Stimulated activated CD4-positive, alpha-beta T cell treated with anti-CD3 and anti-CD28 coated beads, Interleukin-1b, Interleukin-23, amount 100 ng/mL, for 4 hours (primary cell): ENCODE data around the gene SEC22A.

Source experiments
- DNase-seq, 2 donors: peaks; one replicate each; pipeline ENCODE4 v3.0.0-alpha.2; 2020; ENCODE audit warnings: low read depth in 2 of 2

The SEC22A gene

DNA sequence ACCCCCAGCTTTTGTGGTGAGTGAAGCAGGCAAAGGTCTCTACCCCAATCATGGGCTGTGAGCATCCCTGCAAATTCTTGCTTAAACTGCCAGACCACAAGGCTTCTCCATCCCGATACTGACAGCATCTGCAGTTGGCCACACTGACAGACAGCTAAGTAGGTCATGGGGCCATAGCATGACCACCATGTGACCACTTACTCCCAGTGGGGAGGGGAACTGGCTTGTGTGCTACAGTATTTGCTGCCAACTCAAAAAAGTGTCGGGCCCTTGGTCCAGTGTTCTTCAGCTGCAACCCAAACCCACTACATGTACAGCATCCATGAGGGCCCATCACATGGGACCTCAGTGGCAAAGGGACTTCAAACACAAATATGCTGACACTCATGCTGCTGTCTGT lies 103.4 kb downstream of the SEC22A start:
- no peak for DNase-seq

DNA sequence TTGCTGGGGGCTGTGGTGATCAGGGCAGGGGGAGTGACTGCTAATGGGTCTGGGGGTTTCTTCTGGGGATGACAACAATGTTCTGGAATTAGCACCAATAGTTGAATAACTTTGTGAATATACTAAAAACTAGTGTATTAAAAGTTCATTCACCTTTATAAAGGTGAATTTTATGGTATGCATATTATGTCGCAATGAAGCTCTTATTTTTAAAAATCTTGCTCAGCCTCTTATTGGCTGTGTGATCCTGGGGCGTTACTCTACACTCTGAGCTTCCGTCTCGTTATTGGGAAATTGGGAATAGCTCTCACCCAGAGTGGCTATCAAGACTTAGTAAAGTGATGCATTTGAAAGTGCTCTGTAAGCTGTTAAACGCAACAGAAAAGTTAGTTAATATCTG lies 105.3 kb downstream of the SEC22A start:
- no peak for DNase-seq

DNA sequence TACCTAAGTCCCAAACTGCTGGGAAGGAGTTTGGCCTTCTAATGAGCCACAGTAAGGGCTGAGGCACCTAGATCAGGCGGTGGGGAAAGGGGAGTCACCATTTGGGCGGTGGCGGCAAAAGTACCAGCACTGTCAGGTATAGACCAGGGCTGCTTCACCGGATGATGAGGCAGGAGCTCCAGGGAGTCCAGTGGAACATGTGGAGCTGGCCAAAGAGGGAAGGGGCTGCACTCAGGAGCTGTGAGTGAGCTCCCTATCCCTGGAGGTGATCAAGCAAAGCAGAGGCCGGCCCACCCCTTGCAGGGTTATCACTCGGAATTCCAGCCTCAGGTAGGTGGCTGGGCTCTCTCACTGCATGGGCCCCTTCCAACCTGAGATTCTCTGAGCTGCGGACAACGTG lies 108.4 kb downstream of the SEC22A start:
- no peak for DNase-seq

DNA sequence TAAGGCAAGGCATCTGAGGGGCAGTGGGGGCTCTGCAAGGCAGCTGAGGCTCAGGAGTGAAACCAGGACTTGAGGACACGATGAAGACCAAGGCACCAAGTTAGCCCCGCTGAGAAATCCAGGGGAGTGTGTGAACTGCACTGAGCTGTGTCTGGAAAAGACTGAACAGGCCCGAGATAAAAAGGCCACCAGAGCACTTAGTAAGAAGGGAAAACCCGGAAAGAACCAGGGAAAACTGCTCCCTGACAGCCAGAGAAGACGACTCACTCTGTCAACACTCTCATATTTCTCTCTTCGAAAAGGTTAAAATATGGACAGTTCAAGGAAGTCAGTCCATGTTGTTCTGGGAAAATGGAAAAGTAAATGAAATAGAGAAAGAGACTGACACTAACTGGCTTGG lies 109.0 kb downstream of the SEC22A start:
- no peak for DNase-seq

DNA sequence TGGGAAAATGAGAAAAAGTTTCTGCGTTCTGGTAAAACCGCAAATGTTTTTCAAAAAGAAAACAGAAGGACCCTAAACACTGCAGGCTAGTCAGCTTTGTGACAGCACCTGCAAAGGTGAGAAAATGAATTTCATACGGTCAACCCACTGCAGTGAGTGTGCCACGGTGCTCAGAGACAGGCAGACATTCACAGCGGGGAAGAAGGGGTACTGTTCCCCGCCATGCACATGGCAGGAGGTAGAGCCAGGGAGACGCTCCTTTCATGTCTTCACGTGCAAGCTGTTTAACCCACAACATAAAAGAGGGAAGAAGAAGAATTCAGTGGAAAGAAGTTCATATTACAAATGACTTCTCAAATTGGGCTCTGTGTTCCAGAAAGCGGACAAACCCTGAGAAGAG lies 109.5 kb downstream of the SEC22A start:
- DNase-seq: no peak

DNA sequence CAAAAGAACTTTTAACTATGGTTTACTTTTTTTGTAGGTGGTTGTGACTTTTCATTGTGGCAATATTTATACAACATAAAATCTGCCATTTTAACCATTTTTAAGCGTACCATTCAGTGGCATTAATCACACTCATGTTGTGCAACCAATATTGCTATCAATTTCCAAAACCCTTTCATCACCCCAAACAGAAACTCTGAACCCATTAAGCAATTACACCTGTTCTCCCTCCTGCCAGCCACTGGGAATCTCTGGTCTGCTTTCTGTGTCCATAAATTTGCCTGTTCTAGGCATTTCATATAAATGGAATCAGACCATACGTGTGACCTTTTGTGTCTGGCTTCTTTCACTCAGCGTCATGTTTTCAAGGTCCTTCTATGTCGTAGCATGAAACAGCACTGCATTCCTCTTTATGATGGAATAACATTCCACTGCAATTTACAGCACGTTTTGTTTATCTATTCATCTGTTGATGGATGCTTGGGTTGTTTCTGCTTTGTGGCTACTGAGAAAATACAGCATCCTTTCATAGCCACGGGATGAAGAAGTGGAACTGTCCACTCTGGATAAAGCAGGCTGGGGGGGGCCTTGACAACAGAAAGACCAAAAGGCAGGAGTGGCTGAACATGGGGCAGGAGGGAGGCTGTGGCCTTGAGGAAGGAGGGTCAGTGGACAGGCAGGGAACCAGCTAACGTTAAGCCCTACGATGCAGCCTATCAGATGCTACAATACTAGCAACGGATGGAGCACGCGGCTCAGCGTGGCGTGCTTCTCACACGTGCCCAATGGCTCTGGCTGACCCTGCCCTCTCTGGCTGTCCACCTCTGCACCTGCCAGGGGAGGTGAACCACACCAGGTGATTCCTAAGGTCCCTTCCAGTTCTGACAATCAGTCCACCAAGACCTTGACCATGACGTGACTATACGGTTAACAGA lies 110.9 kb downstream of the SEC22A start:
- no peak for DNase-seq

DNA sequence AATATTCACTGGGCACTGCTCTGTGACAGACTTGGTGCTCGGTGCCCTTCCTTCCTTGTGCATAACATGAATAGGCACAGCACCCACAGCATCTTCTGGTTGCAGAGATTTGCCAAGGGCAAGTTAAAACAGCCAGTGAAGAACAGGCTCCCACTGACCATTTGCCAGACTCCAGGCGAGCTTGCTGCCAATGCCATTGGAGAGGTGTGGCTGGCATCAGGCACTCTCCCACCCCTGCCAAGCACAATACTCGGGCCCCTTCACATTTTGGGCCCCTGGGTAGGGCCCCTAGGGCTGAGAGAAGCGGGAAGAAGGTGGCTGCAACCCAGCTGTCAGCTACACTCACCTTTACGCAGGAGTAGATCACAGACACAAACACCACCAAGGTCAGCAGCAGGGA lies 112.1 kb downstream of the SEC22A start:
- DNase-seq: no peak

DNA sequence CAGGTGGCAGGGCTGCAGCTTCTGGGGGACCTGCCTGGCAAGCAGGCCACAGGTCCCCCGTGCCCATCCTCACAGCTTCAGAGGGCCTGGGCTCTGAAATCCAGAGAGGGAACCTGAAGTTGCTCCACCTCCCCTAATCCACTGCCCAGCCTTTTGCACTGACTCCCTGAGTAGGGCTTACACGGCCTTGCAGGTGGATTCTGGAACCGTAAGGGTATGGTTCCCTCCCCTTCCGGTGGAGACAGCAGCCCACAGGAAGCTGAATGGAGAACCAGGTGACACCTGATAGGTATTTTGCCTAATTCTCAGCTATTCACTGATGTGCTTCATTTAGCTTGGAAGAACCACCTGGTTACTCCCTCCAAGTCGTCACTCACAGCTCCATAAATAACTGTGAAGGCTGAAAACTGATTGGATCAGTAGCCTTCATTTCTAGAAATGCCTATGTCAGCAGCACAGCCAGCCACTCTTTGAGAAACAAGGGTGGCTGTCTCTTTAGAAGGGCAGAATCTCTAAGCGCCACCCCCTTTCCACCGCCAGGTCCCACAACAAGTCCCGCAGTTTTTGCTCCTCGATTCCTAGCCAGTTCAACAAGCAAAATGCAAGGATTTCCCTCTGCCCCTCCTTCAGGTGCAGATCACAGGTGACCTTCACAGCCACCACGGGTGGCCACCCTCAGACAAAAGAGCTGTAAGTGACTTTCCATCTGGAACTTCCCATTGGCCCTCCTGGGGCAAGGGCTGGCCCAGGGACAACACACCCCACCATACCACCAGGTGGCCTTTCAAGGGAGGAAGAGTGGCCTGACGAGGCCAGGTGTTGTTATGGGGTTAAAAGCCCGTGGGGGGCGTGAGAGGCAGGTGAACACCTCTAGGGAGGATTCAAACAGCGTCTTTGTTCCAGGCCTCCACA lies 112.9 kb downstream of the SEC22A start:
- no peak for DNase-seq

DNA sequence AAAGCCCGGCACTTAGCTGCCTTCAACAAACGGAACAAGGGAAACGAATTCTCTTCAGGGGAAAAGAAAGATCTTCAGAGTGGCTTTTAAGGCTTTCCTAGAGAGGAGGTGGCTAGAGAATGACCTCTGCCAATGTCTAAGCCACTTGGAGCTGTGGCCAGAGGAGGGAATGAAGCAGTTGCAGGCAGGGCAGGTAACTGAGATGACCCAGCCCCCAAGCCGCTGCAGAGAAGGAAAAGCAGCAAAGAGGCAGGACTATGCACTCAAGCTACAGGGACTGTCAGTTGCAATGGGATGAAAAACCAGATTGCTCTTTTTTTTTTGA lies 113.5 kb downstream of the SEC22A start:
- DNase-seq: no peak

DNA sequence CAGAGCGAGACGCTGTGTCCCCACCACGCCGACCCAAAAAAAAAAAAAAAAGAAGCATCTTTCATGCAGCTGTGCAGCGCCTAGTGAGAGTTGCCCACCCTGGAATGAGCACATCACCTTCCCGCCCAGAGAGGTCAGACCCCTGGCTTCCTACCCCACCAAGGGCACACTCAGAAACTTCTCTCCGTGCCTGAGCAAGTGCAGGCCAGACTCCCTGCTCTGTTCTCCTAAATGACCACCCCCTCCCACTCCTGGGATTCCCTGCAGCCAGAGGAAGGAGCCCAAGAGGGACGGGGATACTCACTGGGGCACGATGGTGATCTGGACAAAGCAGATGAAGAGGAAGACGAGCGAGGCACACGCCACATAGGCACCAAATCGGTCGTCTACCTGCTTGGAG lies 116.0 kb downstream of the SEC22A start:
- DNase-seq: no peak

DNA sequence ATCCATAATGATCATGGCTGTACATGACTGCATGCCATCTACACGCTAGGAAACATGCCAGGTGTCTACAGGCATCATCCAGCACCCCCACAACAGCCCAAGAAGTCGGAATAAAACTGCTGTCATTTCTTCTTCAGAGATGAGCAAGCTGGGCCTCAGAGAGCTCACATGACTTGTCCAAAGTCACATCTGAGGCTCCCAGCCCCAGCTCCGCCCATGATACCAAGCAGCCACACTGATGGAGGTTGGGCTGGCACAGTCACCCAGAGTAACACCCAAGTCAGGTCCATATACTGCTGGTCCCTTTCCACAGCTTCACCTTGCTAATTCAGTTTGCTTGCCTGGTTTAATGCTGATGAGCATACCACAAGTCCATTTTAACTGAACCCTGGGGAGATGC lies 116.6 kb downstream of the SEC22A start:
- no peak for DNase-seq

DNA sequence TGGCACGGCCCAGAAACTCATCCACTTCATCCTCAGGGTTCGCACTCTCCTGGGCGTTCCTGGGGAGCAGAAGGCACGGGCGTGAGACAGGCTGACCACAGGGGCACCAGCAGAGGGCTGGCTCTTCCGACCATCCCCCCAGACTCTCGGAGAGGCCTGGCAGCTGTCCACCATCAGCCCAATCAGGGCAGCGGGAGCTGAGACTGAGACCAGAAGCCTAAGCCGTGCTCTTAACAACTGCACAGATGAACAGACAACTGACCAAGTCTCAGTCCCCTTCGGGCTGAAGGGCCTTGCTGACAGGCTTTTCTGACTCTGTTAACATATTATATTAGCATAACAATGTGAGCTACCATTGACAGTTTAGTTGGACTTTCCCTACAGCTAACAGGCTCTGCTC lies 118.0 kb downstream of the SEC22A start:
- no peak for DNase-seq

DNA sequence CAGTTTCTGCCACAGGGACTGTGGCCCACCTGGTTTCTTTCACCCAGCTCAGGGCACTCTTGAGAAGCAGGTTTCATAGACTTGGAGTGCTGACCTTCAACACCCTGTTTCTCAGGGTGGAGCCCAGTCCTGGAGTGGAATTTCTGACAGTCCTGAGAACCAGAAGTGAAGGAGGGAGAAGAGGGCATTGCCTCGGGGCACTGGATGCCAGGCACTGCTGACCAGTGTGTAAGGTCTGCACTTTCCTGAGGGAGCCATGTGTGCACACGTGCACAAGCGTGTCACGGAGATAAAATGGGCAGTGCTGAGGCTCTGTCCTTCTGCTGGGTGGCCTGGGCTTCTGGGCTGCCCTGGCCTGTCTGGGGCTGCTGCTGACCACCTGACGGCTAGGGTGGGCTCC lies 118.5 kb downstream of the SEC22A start:
- DNase-seq: no peak

DNA sequence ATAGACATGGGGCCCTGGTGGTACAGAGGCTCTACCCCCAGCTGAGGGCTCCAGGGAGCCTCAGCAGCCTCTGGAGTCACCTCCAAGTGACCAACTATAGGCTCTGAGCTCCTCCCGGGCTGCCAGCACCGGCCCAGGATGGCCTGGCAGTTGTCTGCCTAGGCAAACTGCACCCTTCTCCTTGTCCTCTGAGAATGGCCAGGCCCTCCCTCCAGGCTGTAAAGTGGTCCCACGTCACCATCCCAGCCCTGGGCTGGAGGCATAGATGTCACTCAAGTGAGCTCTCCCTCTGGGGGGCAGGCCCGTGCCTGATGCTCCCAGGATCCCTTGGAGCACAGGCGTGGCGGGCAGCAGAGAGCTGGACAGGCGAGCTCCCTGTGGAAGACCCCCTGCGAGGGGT lies 120.1 kb downstream of the SEC22A start:
- no peak for DNase-seq

DNA sequence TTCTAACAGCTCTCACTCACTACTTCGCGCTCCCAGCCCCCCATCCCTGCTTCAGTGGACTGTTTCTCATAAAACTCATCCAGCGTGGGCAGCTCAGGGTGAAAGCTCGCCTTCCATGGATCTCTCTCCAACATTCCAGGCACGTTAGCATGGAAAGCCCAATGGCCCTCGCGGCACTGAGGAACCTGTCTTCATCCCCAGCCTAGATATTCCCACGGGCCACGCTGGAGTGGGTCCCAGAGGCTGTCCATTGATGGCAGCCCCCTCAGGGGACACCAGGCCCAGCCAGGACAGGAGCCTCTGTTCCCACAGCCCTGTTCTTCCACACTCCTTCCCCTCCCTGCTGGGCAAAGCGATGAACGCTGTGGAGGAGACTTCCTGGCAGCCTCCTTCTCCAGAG lies 121.1 kb downstream of the SEC22A start:
- DNase-seq: no peak
